HG03196 (cell line): ENCODE data around the gene MTARC1.

ENCODE experiments used
- ATAC-seq: cut with Tn5 transposase; IDR thresholded peaks from one replicate; pipeline ENCODE4 v1.9.1; 2021; ENCODE audit not compliant: unreplicated experiment

Gene MTARC1

DNA sequence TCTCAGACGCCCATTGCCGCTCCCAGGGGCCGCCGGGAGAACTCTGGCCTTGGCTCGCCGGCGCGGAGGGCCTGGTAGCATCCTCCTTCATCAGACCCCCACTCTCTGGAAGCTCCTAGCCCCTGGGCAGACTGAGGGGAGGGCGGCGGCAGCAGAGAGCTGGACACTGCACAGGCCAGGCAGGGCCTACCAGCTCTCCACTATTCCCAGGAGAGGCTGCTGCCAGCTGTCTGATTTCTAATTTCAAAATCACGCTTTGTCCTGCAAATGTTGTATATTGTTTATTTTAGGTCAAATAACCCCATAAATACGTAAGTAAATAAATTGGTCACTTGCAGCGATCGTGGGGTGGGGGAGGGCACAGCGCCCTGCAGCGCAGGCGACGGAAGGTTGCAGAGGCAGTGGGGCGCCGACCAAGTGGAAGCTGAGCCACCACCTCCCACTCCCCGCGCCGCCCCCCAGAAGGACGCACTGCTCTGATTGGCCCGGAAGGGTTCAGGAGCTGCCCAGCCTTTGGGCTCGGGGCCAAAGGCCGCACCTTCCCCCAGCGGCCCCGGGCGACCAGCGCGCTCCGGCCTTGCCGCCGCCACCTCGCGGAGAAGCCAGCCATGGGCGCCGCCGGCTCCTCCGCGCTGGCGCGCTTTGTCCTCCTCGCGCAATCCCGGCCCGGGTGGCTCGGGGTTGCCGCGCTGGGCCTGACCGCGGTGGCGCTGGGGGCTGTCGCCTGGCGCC lies at the start of gene MTARC1:
Gene MTARC1, plus strand, starts transcription at position 577 of the 732 bp plus-strand sequence. Its CDS starts 32 bp downstream, at position 609.
- ATAC-seq = no peak

GRCh38 chr1:220741349-220741748 lies 45.4 kb upstream of the MTARC1 start:
- ATAC-seq = no peak

GRCh38 chr1:220741825-220742224 lies 44.9 kb upstream of the MTARC1 start:
- no peak for ATAC-seq

DNA sequence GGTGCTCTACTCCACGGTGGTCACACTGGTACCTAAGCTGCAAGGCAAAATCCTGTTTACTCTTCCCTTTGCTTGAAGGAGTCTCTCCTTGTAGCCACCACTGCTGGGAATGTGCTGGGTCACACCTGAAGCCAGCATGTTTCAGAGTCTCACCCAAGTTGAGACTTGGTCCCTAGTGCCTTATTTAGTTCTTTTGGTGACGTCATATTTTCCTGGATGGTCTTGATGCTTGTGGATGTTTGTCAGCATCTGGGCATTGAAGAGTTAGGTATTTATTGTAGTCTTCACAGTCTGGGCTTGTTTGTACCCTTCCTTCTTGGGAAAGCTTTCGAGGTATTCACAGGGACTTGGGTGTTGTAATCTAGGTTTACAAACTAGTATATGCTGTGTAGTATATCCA lies 44.2 kb upstream of the MTARC1 start:
- ATAC-seq = no peak

DNA sequence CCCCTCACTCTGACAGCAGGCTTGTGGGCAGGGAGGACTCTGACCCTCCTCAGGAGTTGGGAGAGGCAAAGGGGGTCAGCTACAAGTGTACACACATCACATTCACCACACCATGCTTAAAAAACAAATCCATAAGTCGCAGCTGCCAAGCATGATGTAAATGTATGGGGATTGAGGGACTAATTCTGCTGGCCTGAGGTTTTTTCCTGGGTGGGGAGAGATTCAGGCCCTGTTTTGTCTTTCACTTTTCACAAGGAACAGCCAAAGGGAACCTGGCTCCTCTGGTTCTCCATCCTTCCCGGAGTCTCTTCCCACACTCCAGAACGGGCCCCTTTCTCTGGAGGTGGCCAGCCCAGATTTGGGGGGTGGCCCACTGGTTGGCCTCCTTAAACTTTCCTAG lies 39.9 kb upstream of the MTARC1 start:
- no peak for ATAC-seq

- no peak for ATAC-seq
These were observed 39.1 kb upstream of the MTARC1 start for GRCh38 chr1:220747437-220748088.

DNA sequence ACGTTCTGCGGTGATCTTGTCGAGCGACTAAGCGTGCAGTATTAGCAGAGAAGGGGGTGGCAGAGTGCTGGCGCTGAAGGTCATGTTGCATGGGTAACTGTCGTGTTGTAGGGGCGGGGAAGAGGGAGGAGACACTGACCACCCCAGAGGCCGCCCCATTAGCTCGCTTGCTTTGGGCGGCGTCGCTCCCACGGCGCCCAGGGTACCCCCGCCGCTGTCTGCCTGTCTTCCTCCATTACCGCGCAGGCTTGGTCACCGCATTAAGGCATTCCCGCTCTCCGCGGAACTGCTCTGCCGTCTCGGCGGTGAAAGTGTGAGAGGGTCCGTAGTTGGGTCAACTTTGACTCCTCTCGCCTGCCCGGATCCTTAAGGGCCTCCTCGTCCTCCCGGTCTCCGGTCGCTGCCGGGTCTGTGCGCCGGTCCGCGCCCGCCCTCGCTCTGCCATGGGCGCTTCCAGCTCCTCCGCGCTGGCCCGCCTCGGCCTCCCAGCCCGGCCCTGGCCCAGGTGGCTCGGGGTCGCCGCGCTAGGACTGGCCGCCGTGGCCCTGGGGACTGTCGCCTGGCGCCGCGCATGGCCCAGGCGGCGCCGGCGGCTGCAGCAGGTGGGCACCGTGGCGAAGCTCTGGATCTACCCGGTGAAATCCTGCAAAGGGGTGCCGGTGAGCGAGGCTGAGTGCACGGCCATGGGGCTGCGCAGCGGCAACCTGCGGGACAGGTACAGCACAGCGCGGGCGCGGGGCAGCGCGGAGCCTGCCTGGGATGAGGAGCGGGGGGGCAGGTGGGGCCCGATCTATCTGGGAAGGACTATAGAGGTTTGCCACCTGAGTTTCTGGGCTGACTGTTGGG lies 38.4 kb upstream of the MTARC1 start, which contains the start of gene MTARC2:
Gene MTARC2, plus strand, starts transcription at position 234 of the 846 bp plus-strand sequence. Its CDS starts 210 bp downstream, at position 444.
- no peak for ATAC-seq

- no peak for ATAC-seq
These were observed 37.8 kb upstream of the MTARC1 start for GRCh38 chr1:220748936-220749335.

GRCh38 chr1:220750131-220750515 lies 36.6 kb upstream of the MTARC1 start:
- ATAC-seq = no peak

DNA sequence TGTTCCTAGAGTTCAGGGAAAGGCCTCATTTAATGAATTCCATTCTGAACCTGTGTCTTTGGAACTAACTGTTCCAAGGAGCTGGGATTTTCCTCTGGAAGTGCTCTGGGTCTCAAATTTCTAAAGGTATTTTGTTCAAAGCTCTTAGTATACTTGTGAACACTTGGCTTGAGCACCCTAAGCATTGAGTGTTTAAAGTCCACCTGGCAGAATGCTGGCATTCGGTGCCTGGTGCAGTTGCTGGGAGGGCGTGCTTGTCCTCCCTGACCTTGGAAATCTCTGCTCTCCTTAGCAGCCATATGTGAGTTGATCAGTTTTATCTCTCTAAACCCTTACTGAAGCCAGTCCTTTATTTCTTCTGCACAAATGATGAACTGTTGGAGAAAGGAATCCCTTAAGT lies 35.6 kb upstream of the MTARC1 start:
- no peak for ATAC-seq

DNA sequence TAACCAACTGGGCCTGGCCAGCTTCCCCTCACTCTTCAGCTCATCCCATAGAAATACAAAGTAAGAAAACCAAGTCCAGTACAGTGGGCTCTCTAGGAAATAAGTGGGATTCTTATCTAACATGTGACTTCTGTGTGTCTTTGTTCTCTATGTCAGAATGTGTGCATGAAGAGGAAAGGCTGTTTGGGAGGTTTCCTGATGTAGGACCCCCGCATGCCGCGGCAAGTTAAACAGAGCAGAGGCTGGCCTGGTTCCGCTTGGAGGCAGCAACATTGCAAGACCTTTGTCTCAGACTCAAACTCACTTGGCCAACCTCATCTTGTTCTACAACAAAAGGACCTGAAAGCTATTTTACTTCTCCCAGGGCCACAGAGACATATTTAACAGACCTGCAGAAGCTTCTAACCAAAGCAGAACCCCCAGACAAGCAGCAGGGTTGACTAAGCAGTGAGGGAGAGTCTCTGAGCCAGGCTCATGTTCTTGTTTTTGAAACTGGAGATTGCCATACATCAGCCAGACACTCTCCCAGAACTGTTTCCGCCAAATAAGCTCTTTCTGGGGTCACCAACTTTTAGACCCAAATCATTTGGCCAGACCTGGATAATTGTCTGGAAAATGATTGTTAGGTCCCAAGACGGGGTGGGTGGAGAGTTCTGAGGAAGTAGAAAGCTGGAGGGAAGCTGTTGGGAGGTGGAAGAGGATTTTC lies 32.3 kb upstream of the MTARC1 start:
- no peak for ATAC-seq

GRCh38 chr1:220754918-220755295 lies 31.8 kb upstream of the MTARC1 start:
- no peak for ATAC-seq

DNA sequence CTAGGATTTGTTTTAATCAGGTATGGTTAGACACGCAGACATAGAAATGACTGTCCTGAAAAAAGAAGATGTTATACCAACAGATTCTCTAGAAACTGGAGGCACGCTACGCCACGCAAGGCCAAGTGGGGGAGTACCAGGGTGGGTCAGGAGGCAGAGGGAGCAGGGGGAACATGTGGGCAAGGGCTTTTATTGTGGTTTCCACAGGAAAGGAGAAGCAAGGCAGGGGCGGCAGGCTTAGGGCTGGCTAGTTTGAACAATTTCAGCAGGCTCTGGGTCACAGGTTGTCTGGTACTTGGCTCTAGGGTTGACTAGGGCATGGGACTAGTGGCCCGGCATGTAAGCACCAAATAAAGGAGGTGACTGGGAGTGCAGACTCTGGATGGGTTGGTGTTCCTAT lies 31.4 kb upstream of the MTARC1 start:
- no peak for ATAC-seq

- no peak for ATAC-seq
These were observed 29.3 kb upstream of the MTARC1 start for GRCh38 chr1:220757441-220757840.

DNA sequence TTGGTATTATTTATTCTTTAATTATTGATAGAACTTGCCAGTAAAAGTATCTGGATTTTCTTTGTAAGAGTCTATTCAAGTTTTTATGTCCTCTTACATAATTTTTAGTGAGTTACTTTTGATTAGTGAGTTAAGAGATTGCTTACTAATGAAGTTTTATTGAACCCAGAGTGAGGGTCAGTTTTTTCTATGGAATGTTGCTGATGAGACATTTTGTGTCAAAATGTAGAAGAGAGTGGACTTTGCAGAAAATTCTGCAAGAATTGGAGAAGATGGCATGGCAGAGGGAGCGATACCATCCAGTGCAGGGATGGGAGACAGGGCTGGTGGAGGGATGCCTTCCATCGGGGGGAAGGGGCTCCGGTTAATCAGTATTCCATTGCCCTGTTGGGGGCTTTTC lies 27.6 kb upstream of the MTARC1 start:
- ATAC-seq = no peak

- ATAC-seq = no peak
These were observed 24.9 kb upstream of the MTARC1 start for GRCh38 chr1:220761688-220762427.

- ATAC-seq = no peak
These were observed 22.0 kb upstream of the MTARC1 start for GRCh38 chr1:220764757-220765156.

DNA sequence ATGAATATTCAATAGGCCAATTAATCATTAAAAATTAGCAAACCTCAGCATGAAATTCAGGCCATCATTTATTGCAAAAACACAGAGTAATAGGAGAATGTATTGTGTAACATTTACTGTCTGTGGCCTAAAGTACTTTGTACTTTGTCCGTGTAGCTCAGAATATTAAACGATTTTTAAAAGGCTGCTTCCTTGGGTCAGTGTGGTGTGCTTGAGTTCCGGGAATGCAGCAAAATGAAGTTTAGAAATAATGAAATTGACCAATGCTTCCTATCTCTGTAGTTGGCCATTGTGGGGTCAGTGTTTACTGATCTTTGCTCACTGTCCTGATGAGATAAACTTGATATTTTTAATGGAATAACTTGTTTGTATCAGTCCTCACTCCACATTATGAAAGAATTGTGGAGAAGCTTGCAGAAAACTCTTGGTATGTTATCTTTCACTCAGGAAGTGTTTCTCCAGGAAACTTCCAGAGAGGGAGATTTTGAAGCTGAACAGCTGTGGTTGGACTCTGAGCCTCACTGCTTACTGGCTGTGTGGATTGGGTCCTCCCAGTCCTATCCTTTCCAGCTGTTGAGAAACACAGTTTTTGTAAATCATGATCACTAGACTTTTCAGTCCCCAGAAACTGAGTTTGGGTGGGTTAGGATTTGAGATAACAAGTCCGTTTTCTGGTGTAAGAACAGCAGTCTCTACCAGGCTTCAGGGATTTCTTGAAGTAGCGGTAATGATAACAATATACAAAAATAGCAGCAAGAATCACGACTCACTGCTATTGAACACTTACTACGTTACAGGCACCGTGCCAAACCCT lies 19.2 kb upstream of the MTARC1 start:
- no peak for ATAC-seq

- no peak for ATAC-seq
These were observed 18.5 kb upstream of the MTARC1 start for GRCh38 chr1:220768126-220768601.
